PC-9 (cell line): ENCODE results near the gene TUBD1. TPM values are rescaled to one million over a fixed set of nuclear protein-coding genes. Genes with fewer than 3 reads are reported as not detected.

Source experiments
- BruUV-seq: library from RNA; stranded (reverse); fragments of 400-500 nt; replicated peaks from 2 replicates; lab custom pipeline; 2021; lab: Mats Ljungman, UMichigan
- CTCF ChIA-PET: fragments of 300-600 bp; sonication (Branson Sonifier 250); formaldehyde crosslinking; loops from one replicate; lab custom pipeline; 2022; ENCODE audit warnings: antibody characterized with exemption; lab: Charles Lee
- POLR2A ChIA-PET: fragments of 300-600 bp; sonication (Branson Sonifier 250); formaldehyde crosslinking; loops from one replicate; lab custom pipeline; 2022; ENCODE audit warnings: antibody characterized with exemption; ENCODE audit not compliant: unreplicated experiment; lab: Charles Lee
- DNase-seq, 2 experiments: peaks; one replicate each; pipeline versions ENCODE4 v3.0.0 to v3.0.0-alpha.2; 2015 to 2022; ENCODE audit warnings: mixed read lengths in 1 of 2
- H2AFZ ChIP-seq: fragments of 200-600 bp; sonication (generic); 2 replicates; pipeline ENCODE4 v1.8.1; 2017; ENCODE audit warnings: antibody characterized with exemption
- H3F3A ChIP-seq: fragments of 200-600 bp; sonication (generic); 2 replicates; pipeline ENCODE4 v1.8.1; 2017; ENCODE audit warnings: antibody characterized with exemption, mild to moderate bottlenecking, low read depth; ENCODE audit not compliant: insufficient read depth
- H3K27ac ChIP-seq: fragments of 200-600 bp; sonication (generic); 2 replicates; pipeline ENCODE4 v1.6.1; 2016; ENCODE audit warnings: mixed run types
- H3K27me3 ChIP-seq: fragments of 200-600 bp; sonication (generic); 2 replicates; pipeline ENCODE4 v1.6.1; 2016; ENCODE audit warnings: low read depth, mixed run types; ENCODE audit not compliant: insufficient read depth
- H3K36me3 ChIP-seq: fragments of 200-600 bp; sonication (generic); 2 replicates; pipeline ENCODE4 v1.6.1; 2016; ENCODE audit warnings: low read depth, mixed run types
- H3K4me1 ChIP-seq: fragments of 200-600 bp; sonication (generic); replicated peaks from 2 replicates; pipeline ENCODE4 v1.6.1; 2016; ENCODE audit warnings: mixed run types; ENCODE audit not compliant: insufficient read depth
- H3K4me2 ChIP-seq: fragments of 200-600 bp; sonication (generic); 2 replicates; pipeline ENCODE4 v1.6.1; 2017; ENCODE audit warnings: mixed run types
- H3K4me3 ChIP-seq: fragments of 200-600 bp; sonication (generic); 2 replicates; pipeline ENCODE4 v1.6.1; 2016; ENCODE audit warnings: mixed run types
- H3K79me2 ChIP-seq: fragments of 200-600 bp; sonication (generic); 2 replicates; pipeline ENCODE4 v1.6.1; 2017; ENCODE audit warnings: low read depth, mixed run types
- H3K9me2 ChIP-seq: fragments of 200-600 bp; sonication (generic); 2 replicates; pipeline ENCODE4 v1.8.1; 2017; ENCODE audit warnings: mild to moderate bottlenecking; ENCODE audit not compliant: insufficient read depth
- H3K9me3 ChIP-seq: fragments of 200-600 bp; sonication (generic); 2 replicates; pipeline ENCODE4 v1.8.1; 2016; ENCODE audit warnings: low read depth; ENCODE audit not compliant: insufficient read depth
- H4K20me1 ChIP-seq: fragments of 200-600 bp; sonication (generic); 2 replicates; pipeline ENCODE4 v1.8.1; 2017; ENCODE audit not compliant: insufficient read depth
- CTCF ChIP-seq: fragments of 200-600 bp; sonication (generic); conservative IDR thresholded peaks from 2 replicates; pipeline ENCODE4 v1.6.1; 2017; ENCODE audit warnings: mixed run types, antibody characterized with exemption, mild to moderate bottlenecking, moderate library complexity
- EZH2 ChIP-seq: fragments of 200-600 bp; sonication (generic); IDR thresholded peaks from 2 replicates; pipeline ENCODE4 v1.8.0; 2017; ENCODE audit warnings: antibody characterized with exemption, low read depth
- intact Hi-C: fragments of 100-400 bp; cut with micrococcal nuclease; formaldehyde crosslinking; loops from one replicate; pipeline ENCODE4 v1.10.0; 2022; ENCODE audit not compliant: unreplicated experiment
- total RNA-seq: library from RNA; stranded (reverse); gene quantifications from 2 replicates; pipeline ENCODE4 v1.2.3, GENCODE V29; 2021

TUBD1 gene
- total RNA-seq, 1 experiment from 2014 or later = 13.5 TPM

GRCh38 chr17:59838052-59838916 is 54.5 kb downstream of the TUBD1 start:
- no peaks in the 10 kb centered on the region for H3K9me2 ChIP-seq
- intact Hi-C loops = no loop called here
- peak; percentile 28; the same call in 1 of the 2 replicates for TF ChIP-seq CTCF
- TF ChIP-seq EZH2 = no peak
- peaks cover 76% of the 10 kb centered on the region for H3K79me2 ChIP-seq
- peak overlapping the region; percentile 87 for H3K4me2 ChIP-seq
- no peak for DNase-seq
- H3K4me1 ChIP-seq = peaks cover 47% of the 10 kb centered on the region
- H4K20me1 ChIP-seq = peaks cover 21% of the 10 kb centered on the region
- peak overlapping the region; percentile 99 for H3K27ac ChIP-seq
- peaks cover 42% of the 10 kb centered on the region for H3K36me3 ChIP-seq
- H2AFZ ChIP-seq = no peak overlapping the region
- POLR2A ChIA-PET = interaction anchor here (0.5 to 2.4 kb wide), 14 partner anchors 9 to 731 kb away, joined by 3 to 41 read pairs (median 14); partner anchors contain the start of genes PTRH2, TRIM37 and VMP1
- peaks cover 94% of the 10 kb centered on the region for H3F3A ChIP-seq
- H3K4me3 ChIP-seq = peak overlapping the region; percentile 88
- TSS peak; percentile 34 for BruUV-seq
- H3K27me3 ChIP-seq = no peaks in the 10 kb centered on the region
- H3K9me3 ChIP-seq = no peaks in the 10 kb centered on the region
- CTCF ChIA-PET = interaction anchor here (0.7 to 1.5 kb wide), 2 partner anchors 9 to 52 kb away, joined by 3 to 9 read pairs; no protein-coding TSS in a partner anchor

GRCh38 chr17:59837308-59838051 is 55.3 kb downstream of the TUBD1 start:
- H3K4me1 ChIP-seq = peaks cover 55% of the 10 kb centered on the region
- H3K4me3 ChIP-seq = peak overlapping the region; percentile 88
- peaks cover 42% of the 10 kb centered on the region for H3K36me3 ChIP-seq
- TF ChIP-seq CTCF = no peak
- TF ChIP-seq EZH2 = no peak
- H3K4me2 ChIP-seq = peak overlapping the region; percentile 88
- no peaks in the 10 kb centered on the region for H3K9me3 ChIP-seq
- H2AFZ ChIP-seq = no peak overlapping the region
- DNase-seq = peak; percentile 75 to 100
- no peaks in the 10 kb centered on the region for H3K9me2 ChIP-seq
- peaks cover 93% of the 10 kb centered on the region for H3F3A ChIP-seq
- BruUV-seq = no TSS peak
- H3K27ac ChIP-seq = peak overlapping the region; percentile 99
- intact Hi-C loops = loop anchor here (1.0 kb wide), 3 partner anchors 8 to 81 kb away; no protein-coding TSS in a partner anchor
- H3K27me3 ChIP-seq = no peaks in the 10 kb centered on the region
- peaks cover 74% of the 10 kb centered on the region for H3K79me2 ChIP-seq
- CTCF ChIA-PET = interaction anchor here (0.5 to 1.5 kb wide), 4 partner anchors 8 to 86 kb away, joined by 3 to 9 read pairs (median 4); no protein-coding TSS in a partner anchor
- POLR2A ChIA-PET = interaction anchor here (0.5 to 2.4 kb wide), 16 partner anchors 8 to 401 kb away, joined by 3 to 39 read pairs (median 8); partner anchors contain the start of genes PTRH2 and VMP1
- H4K20me1 ChIP-seq = peaks cover 21% of the 10 kb centered on the region

- Histone ChIP-seq H3K4me1 (peaks cover 91% of the 10 kb centered on the region), H3K9me2 (no peaks in the 10 kb centered on the region), H3K27ac (peak overlapping the region; percentile 99), H4K20me1 (no peaks in the 10 kb centered on the region), H3K27me3 (no peaks in the 10 kb centered on the region), H3F3A (peaks cover 90% of the 10 kb centered on the region), H3K9me3 (no peaks in the 10 kb centered on the region), H3K4me3 (no peak overlapping the region), H3K4me2 (peak overlapping the region; percentile 84), H2AFZ (no peak overlapping the region), H3K36me3 (no peaks in the 10 kb centered on the region), H3K79me2 (peaks cover 56% of the 10 kb centered on the region)
- intact Hi-C loops = no loop called here
- TF ChIP-seq EZH2 = no peak
- DNase-seq = peak; percentile 49 to 98
- no TSS peak for BruUV-seq
- ChIA-PET POLR2A (interaction anchor here (0.6 to 1.0 kb wide), 11 partner anchors 11 to 107 kb away, joined by 3 to 28 read pairs (median 7); no protein-coding TSS in a partner anchor), CTCF (no interaction called here)
Observed at GRCh38 chr17:59832883-59833379, 59.8 kb downstream of the TUBD1 start.
